Thoracic aorta (tissue), 2 donors: ENCODE measurements around the gene CCL7. TPM values are rescaled to one million over a fixed set of nuclear protein-coding genes. Genes with fewer than 3 reads are reported as not detected.

Experiments
- ATAC-seq: fragments of 150-250 bp; one replicate; pipeline ENCODE4 v1.8.0; 2017; ENCODE audit warnings: low read depth; ENCODE audit not compliant: insufficient number of reproducible peaks, low FRiP score
- DNase-seq: peaks from one replicate; pipeline ENCODE4 v3.0.0-alpha.2; 2020; ENCODE audit warnings: low spot score
- H3K27ac ChIP-seq, 2 donors: fragments of 200-600 bp; sonication (generic); 1 replicate in 1 of 2; 2 replicates in 1 of 2; pipeline ENCODE4 v1.5.1; 2016; ENCODE audit warnings: mild to moderate bottlenecking in 2 of 2, moderate library complexity in 2 of 2
- H3K27me3 ChIP-seq: fragments of 200-600 bp; sonication (generic); replicated peaks from 2 replicates; pipeline ENCODE4 v1.6.0; 2016; ENCODE audit warnings: mild to moderate bottlenecking; ENCODE audit not compliant: insufficient read depth
- H3K36me3 ChIP-seq: fragments of 200-600 bp; sonication (generic); one replicate; pipeline ENCODE4 v1.5.1; 2016
- H3K4me1 ChIP-seq, 2 donors: fragments of 200-600 bp; sonication (generic); 1 replicate in 1 of 2; 2 replicates in 1 of 2; pipeline versions ENCODE4 v1.5.1 to v1.6.0; 2016; ENCODE audit warnings: low read depth in 2 of 2, mild to moderate bottlenecking in 1 of 2; ENCODE audit not compliant: control insufficient read depth in 1 of 2
- H3K4me3 ChIP-seq: fragments of 200-600 bp; sonication (generic); 2 replicates; pipeline ENCODE4 v1.5.1; 2016; ENCODE audit warnings: mild to moderate bottlenecking
- H3K9me3 ChIP-seq: fragments of 200-600 bp; sonication (generic); 2 replicates; pipeline ENCODE4 v1.5.1; 2016
- CTCF ChIP-seq: fragments of 200-600 bp; sonication (generic); IDR thresholded peaks from one replicate; pipeline ENCODE4 v1.5.1; 2019; ENCODE audit warnings: antibody characterized with exemption
- total RNA-seq, 2 donors: library from RNA; depleted of rRNA; stranded (reverse); fragments of >200 nt; gene quantifications; one replicate each; pipeline versions ENCODE4 v1.1.0 to v1.2.3, GENCODE V29; 2016

Gene CCL7
- total RNA-seq, 2 donors from 2014 or later = 1.3 TPM; not detected in 1

GRCh38 chr17:34305061-34305460 lies 35.0 kb downstream of the CCL7 start:
- H3K27me3 ChIP-seq = no peaks in the 10 kb centered on the region
- DNase-seq (no peak), ATAC-seq (no peak)
- TF ChIP-seq CTCF = no peak
- no peaks in the 10 kb centered on the region for H3K36me3 ChIP-seq
- no peak overlapping the region for H3K4me3 ChIP-seq
- H3K4me1 ChIP-seq = peaks cover 0 to 39% of the 10 kb centered on the region in 2 donors
- H3K9me3 ChIP-seq = no peaks in the 10 kb centered on the region
- H3K27ac ChIP-seq = no peak overlapping the region

- H3K27me3 ChIP-seq = no peaks in the 10 kb centered on the region
- H3K4me1 ChIP-seq = peaks cover 0 to 33% of the 10 kb centered on the region in 2 donors
- DNase-seq = no peak
- no peak overlapping the region for H3K4me3 ChIP-seq
- no peak for TF ChIP-seq CTCF
- H3K27ac ChIP-seq = no peak overlapping the region
- no peaks in the 10 kb centered on the region for H3K9me3 ChIP-seq
- ATAC-seq = no peak
- H3K36me3 ChIP-seq = no peaks in the 10 kb centered on the region
Measured at GRCh38 chr17:34305606-34306005, 35.6 kb downstream of the CCL7 start.

DNA sequence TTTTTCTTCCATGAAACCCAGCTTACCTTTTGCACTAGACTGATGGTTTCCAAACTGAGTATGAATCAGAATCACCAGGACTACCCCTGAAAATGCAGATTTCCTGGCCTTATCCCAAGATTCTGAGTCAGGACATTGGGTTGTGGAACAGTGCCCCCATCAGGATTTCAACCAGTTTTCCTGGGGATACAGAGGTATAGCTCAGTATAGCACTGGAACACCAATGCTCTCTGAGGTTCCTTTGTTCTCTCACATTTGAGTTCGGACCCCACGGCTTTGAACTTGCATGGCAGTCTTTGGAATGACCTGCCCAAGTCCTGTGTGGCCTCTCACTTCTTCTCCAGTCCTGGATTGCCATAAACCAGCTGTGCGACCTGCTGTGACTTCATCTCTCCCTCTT lies 36.4 kb downstream of the CCL7 start:
- no peaks in the 10 kb centered on the region for H3K36me3 ChIP-seq
- peak; percentile 35 for TF ChIP-seq CTCF
- H3K27me3 ChIP-seq = no peaks in the 10 kb centered on the region
- H3K9me3 ChIP-seq = no peaks in the 10 kb centered on the region
- DNase-seq (no peak), ATAC-seq (peak; percentile 83)
- H3K27ac ChIP-seq = no peak overlapping the region
- H3K4me1 ChIP-seq = peaks cover 0 to 25% of the 10 kb centered on the region in 2 donors
- H3K4me3 ChIP-seq = no peak overlapping the region

DNA sequence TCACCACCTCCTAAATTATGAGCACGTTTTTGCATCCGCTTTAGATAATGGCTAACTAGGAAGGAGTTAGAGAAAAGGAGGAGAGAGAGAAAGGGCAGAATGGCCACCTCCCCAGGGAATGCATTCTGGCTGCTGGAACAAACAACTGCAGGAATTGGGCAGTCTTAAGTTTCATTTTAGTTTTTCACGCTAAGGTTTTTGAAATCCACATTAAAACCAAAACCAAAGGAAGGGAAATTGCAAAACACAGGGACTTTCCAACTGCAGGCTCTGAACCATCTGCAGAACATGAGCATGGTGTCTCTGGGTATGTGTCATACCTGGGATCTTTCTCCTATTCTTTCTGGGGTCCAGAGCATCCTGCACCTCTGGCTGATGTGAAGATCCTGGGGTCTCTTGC lies 37.1 kb downstream of the CCL7 start:
- no peak overlapping the region for H3K27ac ChIP-seq
- DNase-seq = no peak

DNA sequence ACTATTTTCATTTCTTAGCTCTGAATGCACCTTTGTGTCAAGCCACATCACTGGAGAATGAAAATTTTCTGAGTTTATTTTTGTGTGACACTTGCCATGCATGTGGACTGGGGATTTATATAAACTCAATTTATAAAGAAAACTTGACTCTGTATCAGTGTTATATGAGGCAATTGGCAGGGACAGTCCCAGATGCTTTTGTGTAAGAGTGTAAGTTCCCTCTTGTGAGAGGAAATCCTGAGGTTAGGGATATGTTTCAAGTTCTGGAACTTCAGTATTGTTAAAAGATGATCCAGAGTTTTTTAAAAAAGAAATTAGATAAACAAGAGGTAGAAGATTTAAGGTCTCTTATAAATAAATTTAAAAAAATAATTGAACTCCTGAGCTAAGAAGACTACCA lies 38.4 kb downstream of the CCL7 start:
- TF ChIP-seq CTCF = no peak
- ATAC-seq = no peak
- Histone ChIP-seq H3K4me1 (peaks cover 0 to 25% of the 10 kb centered on the region in 2 donors), H3K27ac (no peak overlapping the region), H3K4me3 (no peak overlapping the region), H3K36me3 (no peaks in the 10 kb centered on the region), H3K27me3 (no peaks in the 10 kb centered on the region), H3K9me3 (no peaks in the 10 kb centered on the region)
- DNase-seq = no peak

More for the DNA sequence above, 37.1 kb downstream of the CCL7 start:
- ATAC-seq = no peak
- Histone ChIP-seq H3K36me3 (no peaks in the 10 kb centered on the region), H3K4me3 (no peak overlapping the region), H3K4me1 (peaks cover 0 to 25% of the 10 kb centered on the region in 2 donors), H3K9me3 (no peaks in the 10 kb centered on the region), H3K27me3 (no peaks in the 10 kb centered on the region)
- no peak for TF ChIP-seq CTCF
